NCI-H187 treated with DMSO at 0.1 percent for 48 hours (cell line): ENCODE data around the gene RHOBTB1.
"Not testable (repeated sequence)": the region's sequence is repeated elsewhere in the genome, so short reads cannot be mapped to it uniquely, and the experiment has no call there.

ENCODE experiments used
- DNase-seq: peaks from one replicate; lab custom pipeline; 2025; lab: John Stamatoyannopoulos, UW

Gene RHOBTB1, protein sequence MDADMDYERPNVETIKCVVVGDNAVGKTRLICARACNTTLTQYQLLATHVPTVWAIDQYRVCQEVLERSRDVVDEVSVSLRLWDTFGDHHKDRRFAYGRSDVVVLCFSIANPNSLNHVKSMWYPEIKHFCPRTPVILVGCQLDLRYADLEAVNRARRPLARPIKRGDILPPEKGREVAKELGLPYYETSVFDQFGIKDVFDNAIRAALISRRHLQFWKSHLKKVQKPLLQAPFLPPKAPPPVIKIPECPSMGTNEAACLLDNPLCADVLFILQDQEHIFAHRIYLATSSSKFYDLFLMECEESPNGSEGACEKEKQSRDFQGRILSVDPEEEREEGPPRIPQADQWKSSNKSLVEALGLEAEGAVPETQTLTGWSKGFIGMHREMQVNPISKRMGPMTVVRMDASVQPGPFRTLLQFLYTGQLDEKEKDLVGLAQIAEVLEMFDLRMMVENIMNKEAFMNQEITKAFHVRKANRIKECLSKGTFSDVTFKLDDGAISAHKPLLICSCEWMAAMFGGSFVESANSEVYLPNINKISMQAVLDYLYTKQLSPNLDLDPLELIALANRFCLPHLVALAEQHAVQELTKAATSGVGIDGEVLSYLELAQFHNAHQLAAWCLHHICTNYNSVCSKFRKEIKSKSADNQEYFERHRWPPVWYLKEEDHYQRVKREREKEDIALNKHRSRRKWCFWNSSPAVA

DNA sequence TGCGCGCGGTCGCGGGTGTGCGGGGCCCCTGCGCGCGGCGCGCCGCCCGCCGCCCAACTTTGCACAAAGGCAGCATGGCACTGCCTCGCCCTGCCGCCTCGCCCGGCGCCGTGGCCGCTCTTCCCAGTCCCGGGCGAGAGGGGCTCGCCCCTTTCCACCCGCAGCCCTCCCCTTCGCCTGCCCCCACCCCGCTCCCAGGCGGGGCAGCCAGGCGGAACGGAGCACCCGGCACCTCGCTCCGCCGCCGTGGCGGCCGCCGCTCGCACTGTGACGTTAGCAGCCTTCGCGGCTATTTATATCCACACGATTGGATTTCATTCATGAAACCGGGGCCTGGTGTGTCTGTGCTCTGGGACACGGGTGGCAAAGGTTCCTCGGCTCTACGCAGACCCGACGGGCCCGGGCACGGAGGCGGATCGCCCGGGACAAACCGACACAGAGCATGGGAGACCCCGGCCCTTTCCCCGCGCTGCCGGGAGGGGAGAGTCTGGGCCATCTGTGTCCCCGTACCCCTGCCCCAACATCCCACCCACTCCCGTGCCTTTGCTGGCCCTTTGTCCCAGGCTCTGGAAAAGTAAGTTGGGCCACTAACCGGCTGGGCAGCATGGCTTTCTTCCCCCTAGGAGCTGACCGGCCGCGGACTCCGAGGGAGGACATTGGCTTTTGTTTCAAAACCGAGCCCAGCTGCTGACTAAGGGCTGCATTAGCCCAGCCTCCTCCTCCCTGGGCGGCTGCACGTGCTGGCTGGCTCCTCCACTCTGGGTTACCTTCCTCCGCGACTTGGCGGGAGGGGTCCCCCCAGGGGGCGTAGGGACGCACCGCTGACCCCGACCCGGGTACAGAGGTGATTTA is at the start of gene RHOBTB1:
RHOBTB1 (minus strand) TSS at position 128 of the 852 bp plus-strand sequence. CDS start 32,643 bp downstream, outside the sequence.
- DNase-seq = no peak

DNA sequence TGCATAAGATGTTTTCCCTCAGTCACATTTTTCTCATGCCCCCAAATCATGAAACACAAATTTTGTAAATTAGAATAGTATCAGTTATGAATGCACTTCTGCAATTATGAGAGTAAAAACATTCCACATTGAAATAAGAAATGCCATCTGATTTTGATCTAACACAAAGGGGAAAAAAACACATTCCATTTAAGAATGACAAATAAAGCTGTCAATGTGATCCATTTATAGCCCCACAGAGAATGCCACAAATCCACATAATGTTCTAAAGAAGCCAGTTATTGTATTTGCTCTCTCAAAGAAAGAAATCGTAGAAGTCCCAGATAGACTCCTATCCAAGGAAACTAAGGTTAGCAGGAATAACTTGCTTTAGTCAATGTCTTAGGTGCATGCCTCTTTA is 48.7 kb upstream of the RHOBTB1 start:
- no peak for DNase-seq

- no peak for DNase-seq
Observed at GRCh38 chr10:60990663-60991062, 46.7 kb upstream of the RHOBTB1 start.

DNA sequence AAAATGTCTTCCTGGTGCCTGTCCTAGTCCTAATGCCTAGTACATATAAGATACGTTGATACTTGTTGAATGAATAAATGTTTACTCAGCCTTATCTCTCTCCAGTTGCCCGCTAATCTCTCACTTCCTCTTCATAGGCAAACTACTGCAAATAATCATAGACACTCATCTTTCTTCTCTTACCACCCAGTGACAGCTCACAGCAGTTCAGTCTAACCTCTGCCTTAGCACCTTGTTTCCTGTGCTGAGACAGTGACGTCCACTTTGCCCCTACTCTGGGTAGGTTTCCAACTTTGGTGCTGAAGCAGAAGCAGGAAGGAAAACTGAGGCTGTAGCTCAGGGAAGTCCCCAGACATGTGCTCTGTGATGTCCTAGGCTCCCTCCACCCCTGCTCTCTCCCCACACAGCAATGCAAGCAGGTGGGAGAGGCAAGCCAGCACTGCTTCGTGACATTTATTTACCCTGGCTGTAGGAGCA is 45.5 kb upstream of the RHOBTB1 start:
- DNase-seq = no peak

GRCh38 chr10:60986791-60987190 is 42.8 kb upstream of the RHOBTB1 start:
- no peak for DNase-seq

- no peak for DNase-seq
Observed at GRCh38 chr10:60985951-60986350, 42.0 kb upstream of the RHOBTB1 start.

- DNase-seq = no peak
Observed at GRCh38 chr10:60980997-60981396, 37.0 kb upstream of the RHOBTB1 start.

DNA sequence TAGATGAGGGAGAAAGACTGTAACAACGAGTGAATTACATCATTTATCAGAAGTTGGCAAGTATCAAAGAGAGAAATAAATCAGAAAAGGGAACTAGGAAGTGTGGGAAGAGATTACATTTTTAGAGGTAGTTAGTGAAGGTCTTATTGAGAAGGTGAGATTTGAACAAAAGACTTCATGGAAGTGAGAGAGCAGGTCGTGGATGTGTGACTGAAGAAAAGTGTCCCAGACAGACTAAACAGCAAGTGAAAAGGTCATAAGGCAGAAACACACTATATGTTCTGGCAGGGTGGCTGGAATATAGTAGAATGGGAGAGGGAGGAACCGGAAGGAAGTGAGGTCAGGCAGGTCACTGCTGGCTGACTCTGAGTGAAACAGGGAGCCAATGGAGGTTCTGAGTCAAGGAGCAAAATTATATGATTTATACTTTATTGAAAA is 35.7 kb upstream of the RHOBTB1 start:
- no peak for DNase-seq

- no peak for DNase-seq
Observed at GRCh38 chr10:60978287-60979115, 34.5 kb upstream of the RHOBTB1 start.

DNA sequence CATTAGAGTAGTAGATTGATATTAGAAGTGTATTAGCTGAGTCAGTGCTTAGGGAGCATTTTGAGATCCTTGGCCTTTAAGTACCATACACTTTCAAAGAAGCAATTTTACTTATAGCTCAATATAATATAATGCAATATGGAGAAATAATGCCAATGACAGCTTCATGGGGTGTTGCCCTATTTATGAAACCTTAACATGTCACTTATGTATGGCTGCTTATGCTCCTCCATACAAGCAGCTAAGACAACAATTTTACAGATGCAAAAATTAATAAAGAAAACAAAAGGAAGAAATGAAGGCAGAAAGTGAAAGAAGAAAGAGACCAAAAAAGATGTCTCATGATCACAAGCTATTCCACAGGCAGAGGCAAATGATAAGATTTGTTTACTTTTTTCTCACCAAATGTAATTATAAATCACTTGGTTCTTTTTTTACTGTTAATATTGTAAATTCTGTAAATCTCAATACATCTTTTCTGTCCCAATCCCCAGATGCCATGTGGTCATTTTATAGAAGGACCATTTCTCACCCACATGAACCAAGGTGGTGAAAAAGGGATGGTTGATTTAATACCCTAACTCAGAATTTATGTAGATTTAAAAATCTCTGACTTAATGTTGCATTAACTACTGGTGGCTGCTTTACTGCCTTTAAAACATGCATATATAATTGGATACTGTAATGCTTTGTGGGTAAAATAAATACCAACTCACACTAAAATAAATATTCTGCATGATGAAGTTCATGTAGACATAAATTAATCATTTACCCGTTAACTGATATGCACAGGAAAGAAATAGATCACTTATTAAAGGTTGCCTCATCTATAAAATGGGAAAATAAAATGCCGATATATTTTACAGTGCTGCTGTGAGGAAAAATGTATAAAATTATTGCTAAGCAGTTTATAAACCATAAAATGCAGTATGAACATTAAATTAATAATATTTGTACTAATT is 33.5 kb upstream of the RHOBTB1 start:
- no peak for DNase-seq

- no peak for DNase-seq
Observed at GRCh38 chr10:60976687-60977086, 32.7 kb upstream of the RHOBTB1 start.

DNA sequence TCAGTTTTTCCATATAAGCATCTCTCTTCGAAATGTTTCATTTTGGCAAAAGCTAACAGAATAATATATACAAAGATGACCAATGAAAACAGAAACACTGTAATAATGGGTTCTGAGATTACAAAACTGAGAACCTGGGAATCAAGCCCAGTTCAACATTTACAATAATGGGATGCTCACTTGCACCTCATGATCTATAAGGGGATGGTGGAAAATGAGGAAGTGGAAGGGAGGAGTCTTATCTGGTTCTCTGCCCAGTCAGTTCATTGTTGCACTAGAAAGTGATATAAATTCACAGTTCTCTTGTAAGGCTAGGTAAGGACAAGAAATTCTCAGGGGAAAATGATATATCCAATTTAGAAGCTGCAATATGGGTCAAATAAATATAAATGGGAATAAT is 31.7 kb upstream of the RHOBTB1 start:
- no peak for DNase-seq

DNA sequence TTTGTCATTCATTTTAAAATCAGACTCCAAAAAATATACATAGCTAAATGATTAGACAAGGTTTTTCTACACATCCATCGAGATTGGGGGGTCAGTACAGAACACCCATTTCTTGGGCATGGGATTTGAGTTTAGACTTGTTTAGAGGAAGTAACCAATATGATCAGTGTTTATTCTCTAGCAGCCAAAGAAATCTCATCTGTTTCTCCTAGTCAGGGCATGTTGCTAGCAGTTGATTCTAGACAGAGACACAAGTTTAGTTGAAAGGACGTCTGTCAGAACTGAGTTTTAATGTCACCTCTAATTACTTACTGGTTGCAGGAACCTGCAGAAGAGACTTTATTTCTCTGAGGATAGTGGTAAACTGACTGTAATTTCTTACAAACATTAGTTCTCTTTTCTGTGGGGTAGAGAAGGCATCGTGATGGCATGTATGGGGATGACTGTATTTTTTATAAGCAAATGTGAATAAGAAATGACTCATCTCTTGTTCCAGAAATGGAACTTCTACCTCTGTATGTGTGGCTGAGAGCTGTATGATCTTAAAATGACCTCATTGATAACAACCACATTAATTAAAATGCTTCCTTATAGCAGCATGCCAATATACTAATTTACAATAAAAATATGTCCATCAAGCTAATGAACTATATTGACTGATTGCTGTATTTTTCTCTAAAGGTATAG is 30.6 kb upstream of the RHOBTB1 start:
- no peak for DNase-seq

DNA sequence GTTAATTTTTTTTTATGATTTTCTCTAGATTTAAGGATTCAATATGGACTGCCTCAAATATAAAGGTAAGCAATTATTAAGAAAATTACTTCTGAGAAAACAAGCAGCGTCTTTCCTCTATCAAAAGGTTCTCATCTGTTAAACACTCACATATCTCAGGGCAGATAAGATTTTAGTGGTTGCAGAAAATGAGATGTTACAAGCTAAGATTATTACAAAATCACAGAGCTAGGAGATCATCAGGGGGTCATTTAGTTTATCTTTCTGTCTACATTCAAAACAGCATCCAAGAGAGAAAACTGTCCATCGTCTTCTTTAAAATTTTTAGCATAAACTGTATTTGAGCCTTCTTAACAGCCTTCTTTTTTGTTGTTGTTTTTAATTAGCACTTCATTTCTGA is 29.1 kb upstream of the RHOBTB1 start:
- no peak for DNase-seq

- DNase-seq = not testable (repeated sequence)
Observed at GRCh38 chr10:60972181-60972580, 28.2 kb upstream of the RHOBTB1 start.

- no peak for DNase-seq
Observed at GRCh38 chr10:60970526-60970925, 26.5 kb upstream of the RHOBTB1 start.

DNA sequence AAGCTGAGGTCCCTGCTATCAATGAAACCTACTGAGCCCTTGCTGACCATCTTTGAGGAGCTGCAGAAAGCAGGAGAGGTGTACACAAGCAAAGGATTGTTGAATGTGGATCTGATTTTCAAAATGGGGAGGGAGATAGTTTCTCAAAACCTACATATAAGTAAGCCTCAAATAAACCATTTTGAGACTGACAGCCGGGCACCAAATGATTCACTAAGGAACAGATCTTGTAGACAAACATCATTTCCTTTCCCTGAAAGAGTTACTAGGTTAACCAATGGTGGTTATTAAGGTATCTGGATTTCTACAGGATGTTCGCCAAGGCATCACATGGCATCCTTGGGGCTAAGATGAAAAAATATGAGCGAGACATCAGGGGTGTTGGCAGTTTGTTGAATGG is 24.5 kb upstream of the RHOBTB1 start:
- no peak for DNase-seq

- peak; percentile 47 for DNase-seq
Observed at GRCh38 chr10:60967854-60968484, 24.0 kb upstream of the RHOBTB1 start.

- DNase-seq = no peak
Observed at GRCh38 chr10:60967260-60967659, 23.3 kb upstream of the RHOBTB1 start.
